ENCODE data around the gene KRT38.

The KRT38 gene

DNA sequence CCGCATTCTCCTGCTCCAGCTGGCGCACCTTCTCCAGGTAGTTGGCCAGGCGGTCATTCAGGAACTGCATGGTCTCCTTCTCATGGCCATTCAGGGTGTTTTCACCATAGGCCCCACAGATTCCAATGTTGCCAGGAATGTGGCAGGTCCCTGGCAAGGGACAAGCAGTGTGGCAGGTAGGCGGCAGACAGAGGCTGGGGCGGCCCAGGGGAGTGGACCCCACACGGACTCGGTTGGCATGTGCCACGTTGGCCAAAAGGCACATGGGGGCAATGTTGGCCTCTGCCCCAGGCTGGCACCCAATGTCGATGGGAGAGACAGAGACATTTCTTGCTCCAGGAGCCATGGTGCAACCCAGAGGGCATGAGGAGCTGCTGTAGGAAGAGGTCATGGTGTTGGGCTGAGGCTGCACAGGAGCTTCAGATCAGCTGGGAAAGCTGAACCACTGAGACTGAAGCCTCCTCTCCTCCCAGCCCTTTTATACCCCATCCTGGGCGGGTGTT lies at the start of gene KRT38:
Gene KRT38, minus strand, starts transcription at position 453 of the 503 bp plus-strand sequence. Its CDS starts 62 bp downstream, at position 391.
- no peak for DNase-seq (ENCODE audit: low read depth)

DNA sequence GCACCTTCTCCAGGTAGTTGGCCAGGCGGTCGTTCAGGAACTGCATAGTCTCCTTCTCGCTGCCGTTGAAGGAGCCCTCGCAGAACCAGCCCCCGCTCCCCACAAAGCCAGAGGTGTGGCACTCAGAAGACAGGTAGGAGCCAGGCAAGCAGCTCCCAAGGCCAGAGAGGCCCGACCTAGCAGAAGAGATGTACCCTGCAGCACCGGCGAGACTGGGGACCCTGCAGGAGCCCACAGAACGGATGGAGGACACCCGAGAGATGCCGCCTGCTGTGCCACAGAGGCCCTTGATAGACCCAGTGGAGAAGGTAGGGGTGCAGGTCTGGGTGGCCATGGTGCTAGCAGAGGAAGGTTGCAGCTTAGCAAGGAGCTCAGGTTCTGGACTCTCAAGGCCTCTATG lies 48.7 kb upstream of the KRT38 start, which contains the start of gene KRT36:
Gene KRT36, minus strand, starts transcription at position 380 of the 400 bp plus-strand sequence. Its CDS starts 46 bp downstream, at position 334.
- DNase-seq (ENCODE audit: low read depth), result no peak

DNA sequence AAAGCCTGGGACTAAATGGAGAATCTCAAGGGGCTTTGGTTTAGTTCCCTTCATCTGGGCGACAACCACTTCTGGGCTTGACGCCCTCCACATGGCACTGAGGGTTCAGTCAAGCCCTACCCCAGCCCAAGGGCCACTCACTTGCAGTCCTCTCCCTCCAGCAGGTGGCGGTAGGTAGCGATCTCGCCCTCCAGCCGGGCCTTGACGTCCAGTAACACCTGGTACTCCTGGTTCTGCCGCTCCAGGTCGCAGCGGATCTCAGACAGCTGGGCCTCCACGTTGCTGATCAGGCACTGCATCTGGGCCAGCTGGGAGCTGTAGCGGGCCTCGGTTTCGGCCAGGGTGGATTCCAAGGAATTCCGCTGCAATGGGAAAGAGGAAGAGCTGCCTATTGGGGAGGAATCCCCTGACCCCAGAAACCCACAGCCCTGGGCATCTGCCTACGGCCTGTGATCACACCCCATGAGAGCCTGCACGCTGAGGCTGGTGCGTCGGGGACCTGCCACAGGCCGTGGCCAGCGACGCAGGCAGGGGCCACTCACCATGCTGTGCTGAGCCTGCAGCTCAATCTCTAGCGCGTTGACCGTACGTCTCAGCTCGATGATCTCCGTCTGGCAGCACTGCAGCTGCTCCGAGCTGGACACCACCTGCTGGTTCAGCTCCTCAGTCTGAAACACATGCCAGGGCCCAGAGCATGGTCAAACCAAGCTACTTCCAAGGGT lies 46.2 kb upstream of the KRT38 start:
- no peak for DNase-seq (ENCODE audit: low read depth)

DNA sequence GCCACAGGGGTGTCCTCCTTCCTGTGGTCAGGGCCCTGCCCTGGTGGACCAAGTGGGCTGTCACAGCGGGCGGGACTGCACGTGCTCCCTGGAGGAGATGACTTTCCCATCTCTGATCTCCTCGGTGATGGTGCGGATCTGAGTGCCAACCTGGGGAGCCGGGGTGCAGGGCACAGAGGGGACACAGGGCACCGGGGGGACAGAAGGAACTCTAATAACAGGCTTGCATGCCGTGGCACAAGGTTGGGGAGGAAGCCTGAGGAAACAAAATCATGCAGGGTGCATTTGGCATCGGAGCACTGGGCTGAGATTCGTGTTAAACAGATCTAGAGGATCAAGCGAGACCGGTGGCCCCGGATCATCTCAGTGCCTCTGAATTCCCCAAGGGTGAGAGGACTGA lies 45.5 kb upstream of the KRT38 start:
- DNase-seq (ENCODE audit: low read depth), result no peak

DNA sequence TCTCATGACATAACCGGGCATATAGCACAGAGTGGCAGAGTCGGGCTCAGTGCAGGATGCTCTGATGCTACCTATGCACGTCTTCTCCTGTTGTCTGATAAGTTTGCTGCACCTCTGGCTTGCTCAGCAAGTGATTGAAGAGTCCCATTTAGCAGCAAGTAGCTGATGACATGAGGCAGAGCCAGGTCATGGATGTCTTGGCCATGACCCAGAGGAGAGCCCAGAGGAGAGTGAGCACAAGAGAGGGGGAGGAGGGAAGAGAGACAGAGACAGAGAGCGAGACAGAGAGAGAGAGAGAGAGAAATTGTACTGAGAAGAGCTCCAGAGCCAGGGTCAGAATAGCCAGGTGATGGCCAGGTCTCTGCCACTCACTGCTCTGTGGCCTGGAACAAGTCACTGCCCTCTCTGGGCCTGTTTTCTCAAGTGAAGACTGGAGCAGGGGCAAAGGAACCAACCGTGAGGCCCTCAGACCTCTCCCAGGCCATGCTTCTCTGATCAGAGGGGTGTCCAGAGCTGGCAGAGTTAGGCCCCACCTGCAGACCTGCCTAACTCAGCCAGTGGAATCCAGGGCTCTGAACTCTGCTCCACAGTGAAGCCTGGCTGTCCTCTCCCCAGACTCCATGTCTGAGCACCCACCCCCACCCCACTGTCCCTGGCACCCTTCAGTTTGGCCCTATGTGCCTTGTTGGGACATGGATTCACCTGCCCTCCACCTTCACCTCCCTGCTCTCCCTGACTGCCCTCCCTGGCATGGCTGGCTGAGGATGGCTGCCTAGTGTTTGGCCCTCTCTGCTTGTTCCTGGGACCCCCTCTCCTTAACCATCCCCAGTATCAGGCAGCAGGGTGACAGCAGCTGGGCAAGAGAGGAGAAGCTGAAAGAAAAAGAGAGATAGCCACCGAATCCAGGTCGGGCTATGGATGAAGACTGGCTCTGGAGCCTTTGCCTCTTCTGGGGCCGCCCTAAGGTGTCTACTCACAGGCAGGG lies 44.4 kb upstream of the KRT38 start:
- no peak for DNase-seq (ENCODE audit: low read depth)

DNA sequence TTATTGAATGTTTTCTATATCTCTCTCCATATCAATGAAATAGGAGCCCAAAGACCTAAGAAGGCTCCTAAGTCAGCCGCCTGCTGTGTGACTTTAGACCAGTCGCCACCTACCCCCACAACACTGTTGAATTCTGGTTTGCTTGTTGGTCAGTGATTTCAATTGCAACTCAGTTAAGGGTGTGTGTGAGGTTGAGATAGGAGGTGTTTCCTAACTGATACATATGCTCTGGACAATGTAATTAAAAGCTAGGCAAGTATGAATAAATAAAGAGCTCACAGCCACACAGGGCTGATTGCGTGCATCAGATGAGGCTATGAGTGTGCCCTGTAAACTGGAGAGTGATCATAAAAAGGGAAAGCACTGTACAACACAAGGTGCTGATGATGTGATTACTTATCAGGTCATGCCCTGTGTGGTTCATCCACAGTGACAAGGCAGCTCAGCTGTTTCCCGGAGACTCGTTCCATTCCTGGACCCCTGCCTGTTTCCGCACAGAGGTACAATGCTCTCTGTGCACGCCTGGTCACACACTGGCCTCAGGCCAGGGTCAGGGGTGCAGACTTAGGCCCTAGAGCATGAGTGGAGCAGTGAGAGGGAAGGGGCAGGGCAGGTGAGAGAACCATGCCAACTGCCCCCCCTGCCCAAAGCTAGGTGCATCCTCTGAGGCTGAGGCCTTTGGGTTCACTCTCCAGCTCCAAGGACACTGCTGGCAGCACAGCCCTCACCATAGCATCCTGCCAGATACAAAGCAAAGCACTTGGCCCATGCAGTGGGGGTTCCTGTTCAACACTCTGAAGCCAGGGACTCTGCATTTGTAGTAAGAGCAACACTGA lies 43.4 kb upstream of the KRT38 start:
- no peak for DNase-seq (ENCODE audit: low read depth)

DNA sequence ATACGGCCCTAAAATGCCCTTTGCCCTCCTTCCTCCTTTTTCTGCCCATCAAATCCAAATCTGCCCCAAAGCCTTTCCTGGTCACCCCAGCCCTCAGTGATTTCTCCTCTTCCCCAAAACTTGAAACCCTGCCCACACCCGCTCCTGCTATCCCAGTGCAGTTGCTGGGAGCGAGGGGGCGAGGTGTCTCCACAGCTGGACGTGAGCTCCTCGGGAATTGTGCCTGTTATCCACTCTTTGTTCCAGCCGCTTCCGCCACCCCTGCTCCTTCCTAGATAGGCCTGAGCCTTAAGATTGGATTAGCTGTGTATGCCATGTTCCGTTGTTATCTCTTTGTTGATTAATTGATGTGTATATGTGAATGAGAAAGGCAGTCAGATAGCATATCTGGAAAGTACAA lies 42.7 kb upstream of the KRT38 start:
- DNase-seq (ENCODE audit: low read depth), result no peak

DNA sequence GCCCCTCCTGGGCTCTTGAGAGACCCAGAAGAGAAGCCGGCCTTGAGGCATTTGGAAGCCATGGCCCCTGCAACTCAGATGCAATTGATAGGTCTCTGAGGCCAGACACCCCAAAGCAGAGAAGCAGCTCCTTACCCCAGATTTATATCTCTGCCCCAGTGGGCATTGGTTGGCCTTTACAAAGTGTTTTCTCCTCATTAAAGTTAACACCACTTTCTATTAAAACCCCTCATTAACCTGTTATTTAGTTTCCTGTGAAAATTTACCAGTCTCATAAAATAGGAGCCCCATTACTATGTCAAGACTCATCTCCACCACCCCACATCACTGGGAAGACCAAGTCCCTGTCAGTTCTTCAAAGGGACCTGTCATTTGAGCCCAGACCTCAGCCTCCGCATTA lies 40.3 kb upstream of the KRT38 start, which contains the start of gene KRT35:
Gene KRT35, minus strand, starts transcription at position 116 of the 400 bp plus-strand sequence. Its CDS starts 54 bp downstream, at position 62.
- DNase-seq (ENCODE audit: low read depth), result no peak

DNA sequence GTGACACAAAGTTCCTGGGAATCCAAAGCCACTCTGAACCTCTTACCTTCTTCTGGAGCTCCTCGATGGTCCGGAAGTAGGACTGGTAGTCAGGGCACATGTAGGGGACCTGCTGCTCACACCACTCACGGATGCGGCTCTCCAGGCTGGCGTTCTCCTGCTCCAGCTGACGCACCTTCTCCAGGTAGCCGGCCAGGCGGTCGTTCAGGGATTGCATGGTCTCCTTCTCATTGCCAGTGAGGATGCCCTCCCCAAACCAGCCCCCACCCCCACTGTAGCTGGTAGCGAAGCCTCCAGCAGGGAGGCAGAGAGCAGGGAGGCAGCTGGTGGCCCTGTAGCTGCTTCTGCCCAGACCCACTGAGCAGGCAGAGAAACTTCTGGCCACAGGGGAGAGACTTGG lies 39.8 kb upstream of the KRT38 start:
- no peak for DNase-seq (ENCODE audit: low read depth)

DNA sequence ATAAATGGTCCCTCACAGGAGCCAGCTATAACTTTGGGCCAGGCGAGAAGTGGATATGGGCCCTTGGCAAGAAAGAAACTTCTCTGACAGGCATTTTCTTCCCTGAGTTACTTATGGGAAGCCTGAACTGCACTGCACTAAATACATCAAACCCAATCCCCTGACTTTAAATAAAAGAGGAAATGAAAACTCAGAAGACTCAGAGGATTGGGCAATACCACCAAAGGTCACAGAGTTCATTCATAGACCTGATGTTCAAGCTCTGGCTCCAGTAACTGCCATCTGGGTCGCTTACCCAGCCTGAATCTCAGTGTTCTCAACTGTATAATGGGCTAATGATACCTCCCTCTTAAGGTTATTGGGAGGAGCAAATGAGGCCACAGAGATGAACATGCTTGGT lies 39.4 kb upstream of the KRT38 start:
- DNase-seq (ENCODE audit: low read depth), result no peak

DNA sequence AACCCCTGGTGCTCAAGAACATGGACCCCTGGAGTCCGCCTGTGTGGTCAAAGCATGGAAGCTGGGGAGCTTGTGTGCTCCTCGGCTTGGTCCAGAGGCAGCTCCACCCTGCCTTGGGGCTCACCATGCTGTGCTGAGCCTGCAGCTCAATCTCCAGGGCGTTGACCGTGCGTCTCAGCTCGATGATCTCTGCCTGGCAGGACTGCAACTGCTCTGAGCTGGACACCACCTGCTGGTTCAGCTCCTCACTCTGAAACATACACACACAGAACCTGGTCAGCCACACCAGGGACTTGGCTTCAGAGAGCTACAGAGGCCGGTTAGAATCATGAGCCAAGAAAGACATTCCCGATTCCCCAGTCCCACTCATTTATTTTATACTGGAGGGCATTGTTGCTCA lies 37.5 kb upstream of the KRT38 start:
- DNase-seq (ENCODE audit: low read depth), result no peak

DNA sequence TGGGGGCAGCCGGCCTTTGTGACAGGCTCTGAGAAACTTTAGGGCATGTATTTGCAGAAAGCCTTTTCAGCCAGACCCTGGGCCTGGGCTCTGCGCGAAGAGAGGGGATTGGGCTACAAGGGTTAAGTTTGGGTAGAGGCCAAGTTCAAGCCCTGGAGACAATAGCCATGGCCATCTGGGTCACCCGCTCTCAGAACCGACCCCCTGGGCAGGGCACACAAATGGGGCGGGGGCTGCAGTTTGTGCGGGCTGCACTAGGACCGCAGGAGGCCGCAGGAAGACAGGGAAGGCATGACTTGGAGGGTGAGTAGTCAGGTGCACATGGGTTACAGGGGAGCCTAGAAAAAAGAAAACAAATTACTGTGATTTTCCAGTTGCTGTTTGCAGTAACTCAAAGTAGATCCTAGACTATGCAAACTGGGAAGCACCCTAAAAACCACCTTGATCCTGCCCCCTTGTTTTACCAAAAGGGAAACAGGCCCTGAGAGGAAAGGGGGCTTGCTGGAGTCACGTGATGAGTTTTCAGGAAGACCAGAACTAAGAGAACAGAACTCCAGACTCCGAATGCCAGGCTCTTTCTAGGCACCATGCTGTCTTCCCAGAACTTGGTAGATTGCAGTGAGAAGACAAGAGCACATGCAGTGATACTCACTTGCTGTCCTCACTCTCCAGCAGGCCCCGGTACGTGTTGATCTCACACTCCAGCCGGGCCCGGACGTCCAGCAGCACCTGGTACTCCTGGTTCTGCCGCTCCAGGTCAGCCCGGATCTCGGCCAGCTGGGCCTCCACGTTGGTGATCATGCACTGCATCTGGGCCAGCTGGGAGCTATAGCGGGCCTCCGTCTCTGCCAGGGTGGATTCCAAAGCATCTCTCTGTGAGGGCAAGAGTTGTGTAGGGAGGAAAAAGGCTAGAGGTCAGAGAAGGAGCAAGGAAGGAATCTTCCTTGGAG lies 36.4 kb upstream of the KRT38 start:
- DNase-seq (ENCODE audit: low read depth), result no peak

DNA sequence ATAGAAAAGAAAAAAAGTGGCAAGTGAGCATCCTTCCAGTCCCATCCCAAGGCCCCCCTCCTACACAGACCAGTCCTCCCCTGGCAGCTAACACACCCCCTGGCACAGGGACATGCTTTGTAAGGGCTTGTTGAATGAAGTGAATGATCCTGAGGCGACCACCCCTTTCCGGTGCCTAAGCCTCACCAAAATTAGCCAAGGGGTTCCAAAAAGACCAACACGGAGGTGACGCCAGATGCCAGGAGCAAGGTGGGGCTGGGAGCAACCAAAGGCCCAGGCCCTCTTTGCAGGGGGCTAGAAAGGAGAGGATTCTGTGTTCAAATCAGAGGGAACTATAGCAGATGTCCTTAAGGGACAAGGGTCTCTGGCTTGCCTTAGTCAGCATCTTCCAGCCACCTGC lies 34.6 kb upstream of the KRT38 start:
- no peak for DNase-seq (ENCODE audit: low read depth)

DNA sequence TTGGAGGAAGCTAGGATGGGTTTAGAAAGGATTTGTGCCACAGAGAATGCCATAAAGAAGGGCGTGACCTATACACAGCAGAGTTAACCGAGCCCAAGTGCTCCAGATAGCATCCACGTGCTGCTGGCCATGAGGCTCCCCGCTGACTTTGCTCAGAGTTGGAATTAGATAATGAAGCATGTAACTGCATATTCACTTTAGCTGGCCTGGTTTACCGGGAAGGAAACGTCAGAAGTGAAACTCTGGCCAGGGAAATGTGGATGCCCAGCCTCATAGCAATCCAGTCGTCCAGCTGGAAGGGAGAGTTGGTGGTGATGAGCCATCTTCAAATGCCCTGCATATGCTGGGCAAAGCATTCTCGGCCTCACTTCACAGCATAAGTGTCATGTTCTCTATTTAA lies 34.1 kb upstream of the KRT38 start:
- no peak for DNase-seq (ENCODE audit: low read depth)

DNA sequence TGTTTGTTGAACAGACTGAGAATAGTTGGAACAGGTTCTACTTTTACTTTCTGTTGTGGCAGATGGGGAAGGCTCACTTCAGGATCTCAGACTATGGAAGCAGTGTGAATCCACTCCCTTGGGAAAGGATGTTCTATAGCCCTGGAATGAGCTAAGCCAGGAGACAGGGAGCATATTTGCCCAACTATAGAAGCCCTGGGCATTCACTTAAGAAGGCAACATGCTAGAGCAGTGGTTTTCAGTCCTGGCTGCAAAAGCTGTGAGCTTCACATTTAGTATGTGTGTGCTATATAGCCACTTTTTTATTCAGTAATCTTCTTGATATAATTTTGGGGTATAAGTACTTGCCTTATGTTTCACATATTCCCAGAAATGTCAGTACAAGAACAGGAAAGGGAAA lies 27.6 kb upstream of the KRT38 start:
- DNase-seq (ENCODE audit: low read depth), result no peak

DNA sequence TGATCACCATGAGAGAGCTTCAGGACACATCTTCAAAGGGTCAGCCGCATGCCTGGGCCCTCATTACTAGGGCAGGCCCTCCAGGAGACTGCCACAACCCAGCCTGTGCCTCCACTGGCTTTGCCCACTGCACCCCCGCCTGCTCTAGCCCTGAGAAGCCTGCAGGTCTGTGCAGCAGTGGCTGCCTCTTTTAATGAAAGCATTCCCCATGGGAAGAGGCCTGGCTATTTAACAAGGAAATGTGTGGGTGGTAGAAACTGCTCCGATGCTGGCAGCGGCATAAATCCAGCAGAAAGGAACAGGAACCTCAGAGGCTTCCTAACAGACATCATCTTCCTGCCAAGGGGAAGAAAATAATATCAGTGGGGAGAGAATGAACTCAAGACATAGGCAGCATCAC lies 26.8 kb upstream of the KRT38 start:
- DNase-seq (ENCODE audit: low read depth), result no peak

DNA sequence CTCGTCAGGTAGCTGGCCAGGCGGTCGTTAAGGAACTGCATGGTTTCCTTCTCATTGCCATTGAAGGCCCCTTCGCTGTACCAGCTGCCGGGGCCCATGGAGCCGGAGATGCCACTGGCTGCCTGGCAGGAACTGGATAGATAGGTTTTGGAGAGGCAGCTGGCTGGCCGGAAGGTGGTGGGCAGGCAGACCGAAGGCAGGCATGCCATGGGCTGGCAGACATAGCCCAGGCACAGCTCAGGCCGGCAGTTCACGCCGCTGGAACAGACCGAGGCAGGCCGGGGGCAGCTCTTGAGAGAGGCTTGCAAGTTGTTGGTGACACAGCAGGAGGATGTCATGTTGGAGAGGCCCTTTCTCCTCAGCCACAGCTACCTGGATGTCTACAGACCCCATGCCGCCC lies 26.2 kb upstream of the KRT38 start, which contains the start of gene KRT32:
Gene KRT32, minus strand, starts transcription at position 399 of the 400 bp plus-strand sequence. Its CDS starts 61 bp downstream, at position 338.
- no peak for DNase-seq (ENCODE audit: low read depth)

DNA sequence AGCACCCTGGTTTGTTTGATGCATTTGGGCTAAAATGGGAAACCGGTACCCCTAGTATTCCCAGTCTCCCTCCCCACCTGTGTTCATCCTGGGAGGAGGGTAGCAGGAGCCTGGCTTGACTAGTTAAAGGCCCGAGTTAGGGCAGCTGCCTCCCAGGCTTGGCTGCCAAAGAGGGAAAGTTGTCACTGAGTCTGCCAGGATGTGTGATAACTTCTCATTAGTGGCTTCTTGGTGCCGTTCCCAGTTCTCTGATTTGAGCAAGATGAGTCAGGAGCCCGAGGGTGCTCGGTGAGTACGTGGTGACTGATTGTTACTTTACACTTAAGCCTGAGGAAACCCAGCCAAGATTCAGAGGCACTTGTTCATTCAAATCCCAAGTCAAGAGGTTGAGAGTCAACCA lies 23.9 kb upstream of the KRT38 start:
- no peak for DNase-seq (ENCODE audit: low read depth)

DNA sequence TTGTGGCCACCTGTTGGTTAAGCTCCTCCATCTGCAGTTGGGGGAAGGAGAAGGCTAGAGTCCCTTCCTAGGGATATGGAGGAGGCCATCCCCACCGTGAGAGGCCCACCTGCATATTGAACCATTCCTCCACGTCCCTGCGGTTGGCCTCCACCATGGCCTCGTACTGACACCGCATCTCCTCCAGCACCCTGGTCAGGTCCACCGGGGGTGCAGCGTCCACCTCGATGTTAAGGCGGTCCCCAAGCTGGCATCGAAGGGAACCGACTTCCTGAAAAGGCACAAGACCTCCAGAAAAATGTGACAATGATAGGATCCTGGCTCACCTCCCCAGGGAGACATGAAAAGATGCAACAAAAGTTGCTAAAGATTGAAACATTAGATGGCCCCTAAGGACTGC lies 23.4 kb upstream of the KRT38 start:
- DNase-seq (ENCODE audit: low read depth), result no peak

DNA sequence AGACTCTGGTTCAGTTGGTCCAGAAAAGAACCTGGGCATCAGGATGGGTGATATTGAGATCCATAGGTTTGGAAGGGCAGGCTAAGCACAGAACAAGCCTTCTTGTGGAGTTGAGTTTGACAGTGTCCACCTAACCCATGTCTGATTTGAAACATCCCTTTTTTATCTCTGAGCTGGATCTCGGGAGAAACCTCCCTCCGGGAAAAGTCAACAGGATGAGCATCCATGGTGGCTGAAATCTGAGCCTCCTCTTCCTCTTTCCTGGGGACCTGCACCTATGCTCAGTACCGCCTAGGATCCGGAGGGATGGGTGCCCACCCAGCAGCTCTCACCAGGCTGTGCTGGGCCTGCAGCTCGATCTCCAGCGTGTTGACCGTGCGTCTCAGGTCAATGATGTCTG lies 23.0 kb upstream of the KRT38 start:
- DNase-seq (ENCODE audit: low read depth), result no peak

DNA sequence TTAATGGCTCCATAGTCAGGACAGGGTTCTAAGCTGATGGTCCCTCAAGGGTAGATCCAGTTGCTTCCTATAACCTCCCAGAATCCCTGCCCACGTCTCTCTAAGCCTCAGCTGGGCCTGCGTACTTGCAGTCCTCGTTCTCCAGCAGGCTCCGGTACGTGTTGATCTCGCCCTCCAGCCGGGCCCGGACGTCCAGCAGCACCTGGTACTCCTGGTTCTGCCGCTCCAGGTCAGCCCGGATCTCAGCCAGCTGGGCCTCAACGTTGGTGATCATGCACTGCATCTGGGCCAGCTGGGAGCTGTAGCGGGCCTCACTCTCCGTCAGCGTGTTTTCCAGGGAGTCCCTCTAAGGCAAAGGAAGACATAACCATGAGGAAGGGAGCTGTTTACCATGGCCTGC lies 21.9 kb upstream of the KRT38 start:
- DNase-seq (ENCODE audit: low read depth), result no peak

Measured in activated T-helper 1 cell treated with Interleukin-2 at 50 U/mL for 16 hours (primary cell).